ENCODE results near the gene LKAAEAR1.

The LKAAEAR1 gene

DNA sequence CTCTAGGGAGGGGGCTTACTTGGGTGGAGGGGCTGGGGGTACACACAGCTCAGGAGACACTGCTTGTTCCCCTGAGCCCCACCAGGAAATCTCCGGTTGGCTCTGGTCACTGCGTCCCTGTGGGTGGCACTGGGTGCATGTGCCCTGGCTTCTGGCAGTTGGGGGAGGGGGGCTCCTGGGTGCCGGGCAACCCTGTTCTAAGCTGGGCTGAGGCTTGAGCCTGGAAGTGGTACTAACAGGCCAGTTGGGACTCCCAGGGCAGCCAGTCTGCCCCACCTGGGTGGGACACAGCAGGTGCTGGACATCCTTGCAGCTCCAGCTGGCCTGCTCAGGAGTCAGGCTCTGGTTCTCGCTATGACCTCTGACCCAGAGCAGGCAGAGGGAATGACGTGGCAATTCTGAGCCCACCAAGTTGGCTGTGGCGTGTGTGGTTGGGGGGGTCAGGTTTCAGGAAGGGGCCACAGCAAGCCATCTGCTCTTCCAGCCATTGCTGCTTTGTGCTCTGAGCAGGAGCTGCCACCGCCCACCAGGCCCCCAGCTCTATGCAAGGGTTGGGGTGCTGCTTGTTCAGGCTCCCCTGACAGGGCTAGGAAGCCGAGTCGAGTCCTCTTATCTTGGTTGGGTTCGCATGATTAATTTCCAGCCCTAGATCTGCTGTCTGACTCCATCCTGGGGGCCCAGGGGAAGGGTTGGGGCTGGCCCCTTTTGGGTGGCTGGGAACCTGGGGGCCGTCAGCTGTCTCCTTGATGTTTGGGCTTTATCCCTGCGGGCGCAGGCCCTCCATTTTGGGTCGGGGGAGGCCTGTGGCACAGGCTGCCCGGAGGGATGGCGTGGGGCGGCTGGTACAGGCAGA, 47.6 kb downstream of the LKAAEAR1 start:
- Histone ChIP-seq H3K4me1 (ENCODE audit: control insufficient read depth in 1 of 2, insufficient read depth in 2 of 2, low read length in 2 of 2) (peaks cover 7 to 28% of the 10 kb centered on the region in 2 donors), H3K27ac (ENCODE audit: low read depth, low read length) (no peak overlapping the region), H3K9me3 (ENCODE audit: control insufficient read depth in 1 of 2, low read length in 2 of 2) (no peaks in the 10 kb centered on the region), H3K27me3 (ENCODE audit: control insufficient read depth in 1 of 2, insufficient read depth in 2 of 2, low read length in 2 of 2) (peaks cover 42 to 51% of the 10 kb centered on the region in 2 donors), H3K4me3 (ENCODE audit: low read depth in 1 of 2, low read length in 2 of 2) (no peak overlapping the region), H3K36me3 (ENCODE audit: control insufficient read depth in 1 of 2, insufficient read depth in 2 of 2, low read length in 2 of 2) (peaks cover 24 to 34% of the 10 kb centered on the region in 2 donors), H3K9ac (ENCODE audit: low read depth in 1 of 2, low read length in 2 of 2) (no peak overlapping the region)

DNA sequence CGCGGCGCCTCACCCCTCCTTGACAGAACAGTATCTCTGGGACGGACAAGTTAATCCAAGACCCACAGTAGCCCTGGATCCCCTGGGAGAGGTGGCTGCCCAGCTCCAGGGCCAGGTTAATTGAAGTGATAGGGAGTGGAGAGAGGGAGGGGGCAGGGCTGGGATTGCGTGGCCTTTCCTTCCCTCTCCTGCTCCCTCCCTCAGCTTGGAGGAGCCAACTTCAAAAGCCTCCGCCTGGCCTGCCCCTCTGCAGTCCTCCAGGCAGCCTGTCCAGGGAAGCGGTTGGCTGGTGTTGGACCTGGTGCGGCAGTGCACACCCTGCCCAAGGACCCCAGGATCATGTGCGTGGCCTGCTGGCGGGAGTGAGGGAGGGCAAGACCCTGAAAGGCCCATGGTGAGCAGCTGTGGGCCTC, 48.3 kb downstream of the LKAAEAR1 start, which contains the start of gene C20orf204:
TSS of gene C20orf204 (plus strand) at position 250 of the 413 bp plus-strand sequence. CDS start at position 392, 142 bp downstream.
- Histone ChIP-seq H3K4me3 (ENCODE audit: low read depth in 1 of 2, low read length in 2 of 2) (no peak within 1 kb of the TSS), H3K27ac (ENCODE audit: low read depth, low read length) (no peak within 1 kb of the TSS), H3K4me1 (ENCODE audit: control insufficient read depth in 1 of 2, insufficient read depth in 2 of 2, low read length in 2 of 2) (peaks cover 7 to 30% of the 10 kb centered on the region in 2 donors), H3K27me3 (ENCODE audit: control insufficient read depth in 1 of 2, insufficient read depth in 2 of 2, low read length in 2 of 2) (peaks cover 37 to 45% of the 10 kb centered on the region in 2 donors), H3K9me3 (ENCODE audit: control insufficient read depth in 1 of 2, low read length in 2 of 2) (no peaks in the 10 kb centered on the region), H3K9ac (ENCODE audit: low read depth in 1 of 2, low read length in 2 of 2) (no peak within 1 kb of the TSS), H3K36me3 (ENCODE audit: control insufficient read depth in 1 of 2, insufficient read depth in 2 of 2, low read length in 2 of 2) (peaks cover 24 to 38% of the 10 kb centered on the region in 2 donors)

DNA sequence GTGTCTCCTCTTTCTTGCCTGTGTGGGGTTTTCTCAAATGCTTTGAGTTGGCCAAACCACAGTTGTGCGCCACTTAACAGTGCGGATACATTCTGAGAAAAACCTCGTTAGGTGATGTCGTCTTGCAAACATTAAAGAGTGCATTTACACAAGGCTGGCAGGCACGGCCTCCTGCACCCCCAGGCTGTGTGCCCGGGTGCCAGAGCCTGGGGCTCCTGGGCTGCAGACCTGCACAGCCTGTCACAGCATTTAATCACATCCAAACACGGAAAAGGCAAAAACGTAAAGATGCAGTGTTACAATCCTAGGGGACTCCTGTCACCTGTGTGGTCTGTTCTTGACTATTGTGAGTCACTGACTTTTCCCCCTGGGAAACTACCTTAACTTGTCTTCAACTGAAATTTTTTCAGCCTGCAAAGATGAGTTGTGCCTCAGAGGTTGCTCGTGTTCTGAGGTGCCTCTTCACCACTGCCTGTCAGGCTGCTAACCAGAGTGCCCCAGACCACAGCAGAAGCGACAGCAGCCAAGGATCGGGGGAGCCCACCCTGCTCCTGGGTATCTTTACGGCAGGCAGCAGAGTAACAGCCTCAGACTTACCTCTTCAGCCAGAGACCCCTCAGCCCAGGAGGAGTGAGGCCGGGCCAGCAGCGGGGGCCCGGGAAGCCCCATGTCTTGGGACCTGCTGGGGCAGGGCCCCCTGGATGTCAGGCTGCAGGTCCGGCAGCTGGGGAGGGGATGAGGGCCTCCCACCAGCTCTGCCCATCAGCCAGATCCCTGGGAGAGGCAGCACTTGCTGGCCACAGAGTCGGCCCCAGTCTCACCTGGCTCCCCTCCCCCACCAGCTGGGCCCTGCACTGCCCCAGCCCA, 48.9 kb downstream of the LKAAEAR1 start:
- peaks cover 7 to 35% of the 10 kb centered on the region in 2 donors for H3K4me1 ChIP-seq (ENCODE audit: control insufficient read depth in 1 of 2, insufficient read depth in 2 of 2, low read length in 2 of 2)
- H3K4me3 ChIP-seq (ENCODE audit: low read depth in 1 of 2, low read length in 2 of 2): no peak overlapping the region
- H3K9me3 ChIP-seq (ENCODE audit: control insufficient read depth in 1 of 2, low read length in 2 of 2): no peaks in the 10 kb centered on the region
- peaks cover 30 to 38% of the 10 kb centered on the region in 2 donors for H3K27me3 ChIP-seq (ENCODE audit: control insufficient read depth in 1 of 2, insufficient read depth in 2 of 2, low read length in 2 of 2)
- no peak overlapping the region for H3K27ac ChIP-seq (ENCODE audit: low read depth, low read length)
- H3K36me3 ChIP-seq (ENCODE audit: control insufficient read depth in 1 of 2, insufficient read depth in 2 of 2, low read length in 2 of 2): peaks cover 25 to 42% of the 10 kb centered on the region in 2 donors
- no peak overlapping the region for H3K9ac ChIP-seq (ENCODE audit: low read depth in 1 of 2, low read length in 2 of 2)

GRCh38 chr20:64033981-64034493, 50.2 kb downstream of the LKAAEAR1 start:
- Histone ChIP-seq H3K27ac (ENCODE audit: low read depth, low read length) (no peak overlapping the region), H3K9me3 (ENCODE audit: control insufficient read depth in 1 of 2, low read length in 2 of 2) (no peaks in the 10 kb centered on the region), H3K4me1 (ENCODE audit: control insufficient read depth in 1 of 2, insufficient read depth in 2 of 2, low read length in 2 of 2) (peaks cover 0 to 38% of the 10 kb centered on the region in 2 donors), H3K36me3 (ENCODE audit: control insufficient read depth in 1 of 2, insufficient read depth in 2 of 2, low read length in 2 of 2) (peaks cover 37 to 53% of the 10 kb centered on the region in 2 donors), H3K27me3 (ENCODE audit: control insufficient read depth in 1 of 2, insufficient read depth in 2 of 2, low read length in 2 of 2) (peaks cover 21 to 28% of the 10 kb centered on the region in 2 donors), H3K4me3 (ENCODE audit: low read depth in 1 of 2, low read length in 2 of 2) (no peak overlapping the region), H3K9ac (ENCODE audit: low read depth in 1 of 2, low read length in 2 of 2) (no peak overlapping the region)
